ENCODE results near the gene HECW1.
A peak's percentile ranks its signal among the peaks of the same experiment; 100 is the strongest.

The HECW1 gene

DNA sequence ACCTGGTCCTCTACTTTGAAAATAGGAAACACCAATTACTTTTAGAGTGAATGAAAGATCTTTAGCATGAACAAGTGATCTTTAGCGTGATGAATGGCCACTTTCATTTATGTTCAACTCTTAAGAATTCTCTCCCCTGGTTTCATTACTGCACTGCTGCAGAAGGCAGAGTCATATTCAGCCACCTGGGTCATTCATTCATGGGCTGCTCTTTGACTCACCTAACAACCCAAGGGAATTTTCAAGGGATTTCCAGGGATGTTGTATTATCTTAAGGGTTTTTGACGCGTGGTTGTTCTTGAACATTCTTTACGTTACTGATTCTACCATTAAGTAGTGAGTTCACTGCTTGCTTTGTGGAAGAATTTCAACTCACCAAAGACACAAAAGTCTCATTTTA is 383.1 kb downstream of the HECW1 start:
- H3K4me3 ChIP-seq (ENCODE audit: control insufficient read depth, low read depth, low read length), result no peak overlapping the region
- TF ChIP-seq CTCF (conservative IDR thresholded peaks at IDR 0.05; ENCODE audit: control insufficient read depth, insufficient read depth, low read depth, low read length), result no peak
- DNase-seq (ENCODE audit: low read depth), result no peak

GRCh38 chr7:43496596-43496995 is 384.1 kb downstream of the HECW1 start:
- TF ChIP-seq CTCF (conservative IDR thresholded peaks at IDR 0.05; ENCODE audit: control insufficient read depth, insufficient read depth, low read depth, low read length), result no peak
- no peak overlapping the region for H3K4me3 ChIP-seq (ENCODE audit: control insufficient read depth, low read depth, low read length)
- no peak for DNase-seq (ENCODE audit: low read depth)

DNA sequence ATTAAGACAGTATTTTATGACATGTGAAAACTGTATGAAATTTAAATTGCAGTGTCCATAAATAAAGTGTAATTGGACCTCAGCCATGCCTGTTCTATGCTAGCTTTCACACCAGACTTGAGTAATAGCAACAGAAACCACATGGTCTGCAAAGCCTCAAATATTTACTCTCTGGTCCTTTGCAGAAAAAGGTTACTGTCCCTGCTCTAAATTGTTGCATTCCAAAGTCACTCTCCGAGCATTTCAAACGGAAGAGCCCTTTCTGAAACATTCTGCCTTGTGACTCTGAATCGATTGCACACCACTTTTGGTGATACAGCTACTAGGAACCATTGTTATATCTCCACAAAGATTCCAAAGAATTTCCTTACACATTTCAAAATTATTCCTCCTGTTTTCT is 389.4 kb downstream of the HECW1 start:
- TF ChIP-seq CTCF (conservative IDR thresholded peaks at IDR 0.05; ENCODE audit: control insufficient read depth, insufficient read depth, low read depth, low read length), result no peak
- peak; percentile 36 for DNase-seq (ENCODE audit: low read depth)
- H3K4me3 ChIP-seq (ENCODE audit: control insufficient read depth, low read depth, low read length), result no peak overlapping the region

DNA sequence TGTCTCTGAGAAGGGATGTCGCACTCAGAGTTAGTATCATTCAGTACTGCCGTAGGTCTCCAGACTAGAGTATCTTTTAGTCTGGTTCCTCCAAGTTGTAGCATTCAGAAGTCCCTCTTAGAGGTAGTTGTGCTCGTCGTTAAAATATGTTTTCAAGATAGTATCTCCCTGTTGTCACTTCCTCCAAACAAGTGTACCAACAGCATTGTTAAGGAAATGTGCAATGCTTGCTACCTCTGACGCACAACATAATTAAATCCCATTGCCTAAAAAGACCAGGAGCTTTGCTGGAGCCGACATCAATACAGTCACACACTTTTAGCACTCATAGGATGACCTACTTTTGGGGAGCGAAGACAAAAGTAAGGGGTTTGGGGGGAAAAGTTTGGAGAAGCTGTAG is 390.5 kb downstream of the HECW1 start:
- no peak overlapping the region for H3K4me3 ChIP-seq (ENCODE audit: control insufficient read depth, low read depth, low read length)
- no peak for DNase-seq (ENCODE audit: low read depth)
- TF ChIP-seq CTCF (conservative IDR thresholded peaks at IDR 0.05; ENCODE audit: control insufficient read depth, insufficient read depth, low read depth, low read length), result no peak

DNA sequence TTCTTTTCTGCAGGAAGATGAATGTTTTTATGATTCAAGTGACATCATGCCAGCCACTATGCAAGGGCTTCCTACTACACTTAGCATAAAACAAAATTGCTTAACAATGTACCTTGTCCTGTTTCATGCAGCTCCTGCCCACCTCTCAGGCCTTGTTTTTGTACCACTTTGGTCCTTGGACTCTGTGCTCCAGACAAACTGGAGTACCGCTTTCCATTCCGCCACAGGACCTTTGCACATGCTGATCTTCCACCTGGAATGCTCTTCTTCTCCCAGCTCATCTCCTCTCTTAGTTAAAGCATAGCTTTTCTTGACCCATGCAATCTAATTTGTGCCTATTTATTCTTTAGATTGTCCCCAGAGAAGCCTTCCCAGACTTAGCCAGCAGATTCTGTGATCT is 393.0 kb downstream of the HECW1 start:
- no peak overlapping the region for H3K4me3 ChIP-seq (ENCODE audit: control insufficient read depth, low read depth, low read length)
- DNase-seq (ENCODE audit: low read depth), result no peak
- no peak for TF ChIP-seq CTCF (conservative IDR thresholded peaks at IDR 0.05; ENCODE audit: control insufficient read depth, insufficient read depth, low read depth, low read length)

DNA sequence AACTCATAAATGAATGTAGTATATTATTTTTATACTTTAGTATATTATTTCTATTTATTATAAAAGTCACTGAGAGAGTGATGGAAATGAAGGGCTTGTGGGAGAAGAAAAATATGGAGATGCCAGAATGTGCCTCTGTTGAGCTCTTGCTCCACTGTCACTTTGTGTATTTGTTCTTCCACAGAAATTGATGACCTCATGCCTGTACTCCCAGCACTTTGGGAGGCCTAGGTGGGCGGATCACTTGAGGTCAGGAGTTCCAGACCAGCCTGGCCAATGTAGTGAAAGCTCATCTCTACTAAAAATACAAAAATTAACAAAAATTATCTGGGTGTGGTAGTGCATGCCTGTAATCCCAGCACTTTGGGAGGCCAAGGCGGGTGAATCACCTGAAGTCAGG is 394.0 kb downstream of the HECW1 start:
- DNase-seq (ENCODE audit: low read depth), result no peak
- no peak for TF ChIP-seq CTCF (conservative IDR thresholded peaks at IDR 0.05; ENCODE audit: control insufficient read depth, insufficient read depth, low read depth, low read length)
- no peak overlapping the region for H3K4me3 ChIP-seq (ENCODE audit: control insufficient read depth, low read depth, low read length)

DNA sequence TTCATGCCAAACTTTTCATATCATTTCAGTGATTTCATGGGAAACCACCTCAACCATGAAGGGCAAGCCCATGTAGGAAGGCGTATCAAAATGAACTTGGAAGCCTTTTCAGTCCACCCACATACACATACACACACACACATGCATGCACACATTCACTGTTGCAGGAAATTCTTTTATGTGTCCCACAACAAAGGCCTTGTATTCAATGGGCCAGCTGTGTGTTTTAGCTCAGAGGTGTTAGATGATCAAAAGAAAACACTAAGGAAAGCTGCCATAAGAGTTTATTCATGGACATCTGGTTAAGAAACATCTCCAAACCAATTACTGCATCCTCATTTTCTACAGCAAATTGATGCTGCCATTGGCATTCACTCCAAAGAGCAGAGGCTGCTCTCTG is 396.0 kb downstream of the HECW1 start:
- no peak for DNase-seq (ENCODE audit: low read depth)
- H3K4me3 ChIP-seq (ENCODE audit: control insufficient read depth, low read depth, low read length), result no peak overlapping the region
- TF ChIP-seq CTCF (conservative IDR thresholded peaks at IDR 0.05; ENCODE audit: control insufficient read depth, insufficient read depth, low read depth, low read length), result no peak

Measured in fibroblast of mammary gland (primary cell).